GM21619 (cell line): ENCODE results near the gene SH3BGRL2.
"Not testable (repeated sequence)": the region's sequence is repeated elsewhere in the genome, so short reads cannot be mapped to it uniquely, and the experiment has no call there.

Experiments used
- ATAC-seq: cut with Tn5 transposase; IDR thresholded peaks from one replicate; pipeline ENCODE4 v1.9.1; 2021; ENCODE audit not compliant: unreplicated experiment

SH3BGRL2 gene

GRCh38 chr6:79613912-79614311 is 17.2 kb upstream of the SH3BGRL2 start:
- ATAC-seq: no peak

GRCh38 chr6:79614326-79615305 is 16.5 kb upstream of the SH3BGRL2 start:
- ATAC-seq: peak; percentile 51

GRCh38 chr6:79617518-79617941 is 13.6 kb upstream of the SH3BGRL2 start:
- ATAC-seq: no peak

GRCh38 chr6:79618425-79618824 is 12.7 kb upstream of the SH3BGRL2 start:
- ATAC-seq: not testable (repeated sequence)

- no peak for ATAC-seq
These were observed 9.6 kb upstream of the SH3BGRL2 start for GRCh38 chr6:79621579-79621978.

GRCh38 chr6:79622364-79622763 is 8.8 kb upstream of the SH3BGRL2 start:
- ATAC-seq: no peak

GRCh38 chr6:79623106-79623505 is 8.0 kb upstream of the SH3BGRL2 start:
- ATAC-seq: no peak

- no peak for ATAC-seq
These were observed 5.4 kb upstream of the SH3BGRL2 start for GRCh38 chr6:79625746-79626145.

- ATAC-seq: no peak
These were observed 4.3 kb upstream of the SH3BGRL2 start for GRCh38 chr6:79626811-79627210.

- no peak for ATAC-seq
These were observed 3.7 kb upstream of the SH3BGRL2 start for GRCh38 chr6:79627422-79627821.

- no peak for ATAC-seq
These were observed 2.5 kb upstream of the SH3BGRL2 start for GRCh38 chr6:79628466-79629288.

- ATAC-seq: no peak
These were observed 698 bp upstream of the SH3BGRL2 start for GRCh38 chr6:79630380-79630882.

GRCh38 chr6:79631693-79632172 is 604 bp downstream of the SH3BGRL2 start:
- ATAC-seq: no peak

GRCh38 chr6:79632580-79632979 is 1.5 kb downstream of the SH3BGRL2 start:
- no peak for ATAC-seq

GRCh38 chr6:79634491-79635231 is 3.5 kb downstream of the SH3BGRL2 start:
- no peak for ATAC-seq

GRCh38 chr6:79635232-79635543 is 4.1 kb downstream of the SH3BGRL2 start:
- ATAC-seq: no peak

- ATAC-seq: no peak
These were observed 5.5 kb downstream of the SH3BGRL2 start for GRCh38 chr6:79636673-79637072.

- ATAC-seq: no peak
These were observed 9.3 kb downstream of the SH3BGRL2 start for GRCh38 chr6:79640146-79641111.

GRCh38 chr6:79646006-79646405 is 14.9 kb downstream of the SH3BGRL2 start:
- no peak for ATAC-seq

GRCh38 chr6:79646561-79646960 is 15.4 kb downstream of the SH3BGRL2 start:
- no peak for ATAC-seq
